Measurements from ENCODE around the gene HNRNPK. TPM values are rescaled to one million over a fixed set of nuclear protein-coding genes. Genes with fewer than 3 reads are reported as not detected.
A peak's percentile ranks its signal among the peaks of the same experiment; 100 is the strongest.

Gene HNRNPK
- total RNA-seq, 6 experiments from 2014 or later, result 175 to 292 (median 237) TPM

- Histone ChIP-seq H3K27ac (no peak overlapping the region), H3K27me3 (no peaks in the 10 kb centered on the region), H3K4me1 (peaks cover 0 to 16% (median 4%) of the 10 kb centered on the region in 4 donors), H3K9me3 (no peaks in the 10 kb centered on the region), H3K4me3 (peak overlapping the region in 1 of 3 donors; percentile 97), H3K36me3 (peaks cover 12 to 57% (median 40%) of the 10 kb centered on the region in 4 donors)
- intact Hi-C loops (cut with DNase I), result no loop called here
- no peak for ATAC-seq
- WGBS (ENCODE audit: insufficient coverage, low coverage, low lambda C conversion rate, missing lambda C conversion rate), result 53% methylated on average over 1 of the region's 1 CpG
- TF ChIP-seq POLR2A (IDR thresholded peaks at IDR 0.05), result no peak
- TF ChIP-seq CTCF (IDR thresholded peaks at IDR 0.05), result no peak
- DNase-seq, result no peak
Measured at GRCh38 chr9:83977196-83977595, 2.8 kb downstream of the HNRNPK start.

- DNase-seq (no peak), ATAC-seq (no peak)
- H3K36me3 ChIP-seq, result peaks cover 18 to 65% (median 48%) of the 10 kb centered on the region in 4 donors
- 66% methylated on average over 2 of the region's 2 CpGs for WGBS (ENCODE audit: insufficient coverage, low coverage, low lambda C conversion rate, missing lambda C conversion rate)
- no peak for TF ChIP-seq POLR2A (IDR thresholded peaks at IDR 0.05)
- no peak for TF ChIP-seq CTCF (IDR thresholded peaks at IDR 0.05)
- no peaks in the 10 kb centered on the region for H3K27me3 ChIP-seq
- H3K27ac ChIP-seq, result no peak overlapping the region
- H3K4me1 ChIP-seq, result peaks cover 0 to 16% (median 4%) of the 10 kb centered on the region in 4 donors
- H3K9me3 ChIP-seq, result no peaks in the 10 kb centered on the region
- intact Hi-C loops (cut with DNase I), result no loop called here
- no peak overlapping the region for H3K4me3 ChIP-seq
Measured at GRCh38 chr9:83976372-83976771, 3.6 kb downstream of the HNRNPK start.

GRCh38 chr9:83975300-83975699 lies 4.7 kb downstream of the HNRNPK start:
- TF ChIP-seq CTCF (IDR thresholded peaks at IDR 0.05), result no peak
- TF ChIP-seq POLR2A (IDR thresholded peaks at IDR 0.05), result no peak
- H3K27ac ChIP-seq, result no peak overlapping the region
- no peaks in the 10 kb centered on the region for H3K27me3 ChIP-seq
- H3K36me3 ChIP-seq, result peaks cover 29 to 76% (median 58%) of the 10 kb centered on the region in 4 donors
- no peaks in the 10 kb centered on the region for H3K9me3 ChIP-seq
- H3K4me1 ChIP-seq, result peaks cover 0 to 16% (median 4%) of the 10 kb centered on the region in 4 donors
- H3K4me3 ChIP-seq, result no peak overlapping the region
- DNase-seq (no peak), ATAC-seq (no peak)
- 93% methylated on average over 9 of the region's 12 CpGs for WGBS (ENCODE audit: insufficient coverage, low coverage, low lambda C conversion rate, missing lambda C conversion rate)
- intact Hi-C loops (cut with DNase I), result no loop called here

GRCh38 chr9:83972286-83972685 lies 7.7 kb downstream of the HNRNPK start:
- Histone ChIP-seq H3K4me3 (no peak overlapping the region), H3K36me3 (peaks cover 33 to 100% (median 70%) of the 10 kb centered on the region in 4 donors), H3K9me3 (no peaks in the 10 kb centered on the region), H3K27me3 (no peaks in the 10 kb centered on the region), H3K4me1 (peaks cover 0 to 9% (median under 1%) of the 10 kb centered on the region in 4 donors), H3K27ac (no peak overlapping the region)
- ATAC-seq (no peak), DNase-seq (no peak)
- 80% methylated on average over 2 of the region's 2 CpGs for WGBS (ENCODE audit: insufficient coverage, low coverage, low lambda C conversion rate, missing lambda C conversion rate)
- intact Hi-C loops (cut with DNase I), result no loop called here
- no peak for TF ChIP-seq CTCF (IDR thresholded peaks at IDR 0.05)
- TF ChIP-seq POLR2A (IDR thresholded peaks at IDR 0.05), result no peak

GRCh38 chr9:83971485-83971884 lies 8.5 kb downstream of the HNRNPK start:
- Histone ChIP-seq H3K4me3 (no peak overlapping the region), H3K27ac (no peak overlapping the region), H3K9me3 (no peaks in the 10 kb centered on the region), H3K36me3 (peaks cover 33 to 96% (median 70%) of the 10 kb centered on the region in 4 donors), H3K4me1 (peaks cover 0 to under 1% (median 0%) of the 10 kb centered on the region in 4 donors), H3K27me3 (no peaks in the 10 kb centered on the region)
- DNase-seq (no peak), ATAC-seq (no peak)
- WGBS (ENCODE audit: insufficient coverage, low coverage, low lambda C conversion rate, missing lambda C conversion rate), result 64% methylated on average over 6 of the region's 6 CpGs
- intact Hi-C loops (cut with DNase I), result no loop called here
- TF ChIP-seq POLR2A (IDR thresholded peaks at IDR 0.05) (no peak), CTCF (IDR thresholded peaks at IDR 0.05) (no peak)

Measured in right lobe of liver (tissue), 6 donors.